Measurements from ENCODE around the gene TRPV4.

The TRPV4 gene

DNA sequence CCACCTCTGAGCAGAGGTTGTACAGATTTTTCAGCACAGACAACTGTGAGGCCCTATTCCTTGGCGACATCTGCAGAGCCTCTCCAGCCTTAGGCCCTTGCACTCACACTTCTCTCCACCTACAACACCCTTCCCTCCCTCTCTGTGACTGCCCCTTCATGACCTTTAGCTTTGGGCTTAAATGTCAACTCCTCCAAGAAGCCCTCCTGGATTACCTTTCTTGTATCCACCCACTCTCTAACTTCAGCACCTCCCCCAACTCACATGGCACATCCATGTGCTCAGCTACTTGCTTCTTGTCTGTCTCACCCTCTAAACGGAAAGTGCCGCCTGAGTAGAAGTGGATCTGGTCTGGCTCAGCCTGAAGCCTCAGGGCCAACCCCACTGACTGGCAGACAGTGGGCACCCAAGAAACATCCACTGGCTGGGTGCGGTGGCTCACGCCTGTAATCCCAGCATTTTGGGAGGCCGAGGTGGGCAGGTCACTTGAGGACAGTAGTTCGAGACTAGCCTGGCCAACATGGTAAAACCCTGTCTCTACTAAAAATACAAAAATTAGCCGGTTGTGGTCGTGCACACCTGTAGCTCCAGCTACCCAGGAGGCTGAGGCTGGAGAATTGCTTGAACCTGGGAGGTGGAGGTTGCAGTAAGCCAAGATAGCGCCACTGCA lies 22.1 kb downstream of the TRPV4 start:
- H3K27ac Mint-ChIP-seq, result no peak overlapping the region
- no peak overlapping the region for H3K4me3 Mint-ChIP-seq
- H3K4me1 Mint-ChIP-seq, result no peaks in the 10 kb centered on the region
- H3K36me3 Mint-ChIP-seq (ENCODE audit: low read depth), result no peaks in the 10 kb centered on the region
- no peaks in the 10 kb centered on the region for H3K9me3 Mint-ChIP-seq
- H3K27me3 Mint-ChIP-seq (ENCODE audit: low read depth), result no peaks in the 10 kb centered on the region
- TF ChIP-seq, protein P1, sequence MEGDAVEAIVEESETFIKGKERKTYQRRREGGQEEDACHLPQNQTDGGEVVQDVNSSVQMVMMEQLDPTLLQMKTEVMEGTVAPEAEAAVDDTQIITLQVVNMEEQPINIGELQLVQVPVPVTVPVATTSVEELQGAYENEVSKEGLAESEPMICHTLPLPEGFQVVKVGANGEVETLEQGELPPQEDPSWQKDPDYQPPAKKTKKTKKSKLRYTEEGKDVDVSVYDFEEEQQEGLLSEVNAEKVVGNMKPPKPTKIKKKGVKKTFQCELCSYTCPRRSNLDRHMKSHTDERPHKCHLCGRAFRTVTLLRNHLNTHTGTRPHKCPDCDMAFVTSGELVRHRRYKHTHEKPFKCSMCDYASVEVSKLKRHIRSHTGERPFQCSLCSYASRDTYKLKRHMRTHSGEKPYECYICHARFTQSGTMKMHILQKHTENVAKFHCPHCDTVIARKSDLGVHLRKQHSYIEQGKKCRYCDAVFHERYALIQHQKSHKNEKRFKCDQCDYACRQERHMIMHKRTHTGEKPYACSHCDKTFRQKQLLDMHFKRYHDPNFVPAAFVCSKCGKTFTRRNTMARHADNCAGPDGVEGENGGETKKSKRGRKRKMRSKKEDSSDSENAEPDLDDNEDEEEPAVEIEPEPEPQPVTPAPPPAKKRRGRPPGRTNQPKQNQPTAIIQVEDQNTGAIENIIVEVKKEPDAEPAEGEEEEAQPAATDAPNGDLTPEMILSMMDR (IDR thresholded peaks at IDR 0.05; ENCODE audit: unreplicated experiment in 3 of 3), result no peak

DNA sequence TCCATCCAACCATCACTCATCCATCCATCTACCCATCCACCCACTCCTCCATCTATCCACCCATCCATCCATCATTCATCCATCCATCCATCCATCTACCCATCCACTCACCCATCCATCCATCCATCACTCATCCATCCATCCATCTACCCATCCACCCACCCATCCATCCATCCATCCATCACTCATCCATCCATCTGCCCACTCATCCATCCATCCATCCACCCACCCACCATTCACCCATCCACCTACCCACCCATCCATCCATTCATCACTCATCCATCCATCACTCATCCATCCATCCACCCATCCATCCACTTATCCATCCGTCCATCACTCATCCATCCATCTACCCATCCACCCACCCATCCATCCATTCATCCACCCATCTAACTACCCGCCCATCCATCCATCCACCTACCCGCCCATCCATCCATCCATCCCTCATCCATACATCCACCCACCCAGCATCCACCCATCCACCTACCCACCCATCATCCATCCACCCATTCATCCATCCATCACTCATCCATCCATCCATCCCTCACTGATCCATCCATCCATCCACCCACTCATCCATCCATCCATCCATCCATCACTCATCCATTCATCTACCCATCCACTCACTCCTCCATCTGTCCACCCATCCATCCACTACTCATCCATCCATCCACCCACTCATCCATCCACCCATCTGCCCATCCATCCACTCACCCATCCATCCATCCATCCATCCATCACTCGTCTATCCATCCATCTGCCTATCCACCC lies 24.1 kb downstream of the TRPV4 start:
- Mint-ChIP-seq H3K27me3 (ENCODE audit: low read depth) (no peaks in the 10 kb centered on the region), H3K27ac (no peak overlapping the region)
- TF ChIP-seq, protein P1 (IDR thresholded peaks at IDR 0.05; ENCODE audit: unreplicated experiment in 3 of 3), result no peak

DNA sequence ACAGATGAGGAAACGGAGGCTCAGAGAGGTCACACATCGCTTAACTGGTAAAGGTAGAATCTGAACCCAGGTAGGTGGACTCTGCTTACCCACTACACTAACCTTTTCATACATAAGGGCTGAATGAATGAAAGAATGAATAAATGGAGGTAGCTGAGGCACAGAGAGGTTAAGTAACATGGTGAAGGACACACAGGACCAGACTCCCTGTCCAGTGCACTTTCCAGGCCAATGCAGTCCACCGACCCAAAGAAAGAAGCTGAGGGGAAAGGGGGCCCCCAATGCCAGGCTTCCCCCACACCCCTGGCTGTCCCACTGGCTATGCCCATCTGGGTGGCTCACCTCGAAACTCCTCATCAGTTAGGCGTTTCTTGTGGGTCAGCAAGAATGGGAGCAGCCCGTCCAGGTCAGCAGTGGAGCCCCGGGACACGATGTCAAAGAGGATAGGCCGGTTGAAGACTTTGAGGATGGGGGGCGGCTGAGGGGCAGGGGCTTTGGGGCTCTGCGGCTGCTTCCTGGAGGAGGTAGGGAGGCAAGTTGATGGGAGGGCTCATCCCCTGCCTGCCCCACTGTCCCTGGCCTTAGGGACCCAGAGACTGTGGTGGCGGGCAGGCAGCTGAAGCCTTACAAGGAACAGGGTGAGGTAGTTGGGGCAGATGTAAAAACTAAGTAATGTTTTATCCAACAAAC lies 25.1 kb downstream of the TRPV4 start:
- H3K4me3 Mint-ChIP-seq, result no peak overlapping the region
- no peaks in the 10 kb centered on the region for H3K36me3 Mint-ChIP-seq (ENCODE audit: low read depth)
- no peaks in the 10 kb centered on the region for H3K4me1 Mint-ChIP-seq
- TF ChIP-seq, protein P1 (IDR thresholded peaks at IDR 0.05; ENCODE audit: unreplicated experiment in 3 of 3), result no peak
- H3K9me3 Mint-ChIP-seq, result no peaks in the 10 kb centered on the region
- no peaks in the 10 kb centered on the region for H3K27me3 Mint-ChIP-seq (ENCODE audit: low read depth)
- no peak overlapping the region for H3K27ac Mint-ChIP-seq

More for the DNA sequence above, 24.1 kb downstream of the TRPV4 start:
- no peaks in the 10 kb centered on the region for H3K4me1 Mint-ChIP-seq
- H3K4me3 Mint-ChIP-seq, result no peak overlapping the region
- H3K36me3 Mint-ChIP-seq (ENCODE audit: low read depth), result no peaks in the 10 kb centered on the region
- H3K9me3 Mint-ChIP-seq, result no peaks in the 10 kb centered on the region

DNA sequence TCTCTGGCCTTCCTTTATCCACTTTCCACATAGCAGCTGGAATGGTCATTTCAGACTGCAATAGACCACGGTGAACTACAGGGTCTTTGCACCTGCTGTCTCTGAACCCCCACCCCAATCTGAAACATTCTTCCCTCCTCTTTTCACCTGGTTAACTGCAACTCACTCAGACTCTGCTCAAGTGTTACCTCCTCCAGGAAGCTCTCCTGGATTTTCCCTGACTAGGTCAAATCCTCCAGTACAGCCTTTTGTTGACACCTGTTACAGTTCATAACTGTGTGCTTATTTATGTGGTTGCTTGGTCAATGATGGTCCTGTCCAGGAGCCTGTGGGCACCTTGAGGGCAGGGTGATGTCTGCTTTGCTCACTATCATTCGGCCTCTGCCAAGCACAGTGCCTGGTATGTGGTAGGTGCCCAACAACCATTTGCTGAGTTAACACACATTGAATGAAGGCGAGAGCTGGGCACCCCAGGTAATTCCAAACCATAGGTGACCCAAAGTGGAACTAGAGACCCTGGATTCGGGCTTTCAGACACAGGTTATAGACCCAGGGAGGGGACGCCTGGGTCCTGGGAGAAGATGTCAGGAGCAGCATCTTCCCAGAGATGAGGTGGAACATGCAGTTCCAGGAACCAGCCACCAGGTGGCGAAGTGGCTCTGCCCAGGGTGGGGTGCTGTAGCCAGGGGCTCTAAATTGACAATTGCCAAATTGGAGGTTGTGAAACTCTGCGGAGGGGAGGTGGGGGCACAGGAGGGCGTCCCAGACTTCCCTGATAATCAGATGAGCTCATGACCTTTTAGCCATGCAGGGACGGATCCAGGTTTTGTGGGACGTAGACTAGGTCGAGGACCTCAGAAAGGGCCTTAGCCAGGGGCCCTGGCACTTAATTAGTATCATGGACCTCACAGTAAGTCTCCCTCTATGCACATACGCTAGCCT lies 28.1 kb downstream of the TRPV4 start:
- no peak overlapping the region for H3K27ac Mint-ChIP-seq
- no peaks in the 10 kb centered on the region for H3K27me3 Mint-ChIP-seq (ENCODE audit: low read depth)
- H3K36me3 Mint-ChIP-seq (ENCODE audit: low read depth), result no peaks in the 10 kb centered on the region
- TF ChIP-seq, protein P1 (IDR thresholded peaks at IDR 0.05; ENCODE audit: unreplicated experiment in 3 of 3), result peak; percentile 92 to 98 (median 98)
- no peak overlapping the region for H3K4me3 Mint-ChIP-seq
- no peaks in the 10 kb centered on the region for H3K4me1 Mint-ChIP-seq
- no peaks in the 10 kb centered on the region for H3K9me3 Mint-ChIP-seq

DNA sequence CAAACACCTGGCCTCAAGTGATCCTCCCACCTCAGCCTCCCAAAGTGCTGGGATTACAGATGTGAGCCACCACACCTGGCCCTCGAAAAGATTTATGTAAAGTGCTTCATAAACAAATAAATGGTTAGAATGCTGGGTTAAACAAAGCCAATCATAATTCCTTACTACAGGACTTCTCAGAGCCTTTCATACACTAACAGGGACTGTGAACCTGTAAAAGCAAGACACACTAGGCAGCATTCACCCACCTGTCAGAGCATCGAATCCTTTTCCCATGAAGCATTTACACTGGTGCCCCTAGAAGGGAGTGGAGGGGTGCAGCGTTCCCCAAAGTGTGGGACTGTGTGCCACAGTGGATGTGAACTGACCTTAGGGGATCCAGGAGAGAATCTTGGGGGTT lies 29.5 kb downstream of the TRPV4 start:
- TF ChIP-seq, protein P1 (IDR thresholded peaks at IDR 0.05; ENCODE audit: unreplicated experiment in 3 of 3), result no peak
- Mint-ChIP-seq H3K36me3 (ENCODE audit: low read depth) (no peaks in the 10 kb centered on the region), H3K9me3 (no peaks in the 10 kb centered on the region), H3K4me1 (no peaks in the 10 kb centered on the region), H3K27me3 (ENCODE audit: low read depth) (no peaks in the 10 kb centered on the region), H3K27ac (no peak overlapping the region), H3K4me3 (no peak overlapping the region)
